NCI-H1105 (cell line): ENCODE results near the gene P3H2.

ENCODE experiments used
- DNase-seq: peaks from one replicate; lab custom pipeline; 2025; lab: John Stamatoyannopoulos, UW

Gene P3H2

GRCh38 chr3:190124067-190124466, 3.4 kb upstream of the P3H2 start:
- DNase-seq, result no peak

GRCh38 chr3:190122198-190122771, 1.6 kb upstream of the P3H2 start:
- no peak for DNase-seq

DNA sequence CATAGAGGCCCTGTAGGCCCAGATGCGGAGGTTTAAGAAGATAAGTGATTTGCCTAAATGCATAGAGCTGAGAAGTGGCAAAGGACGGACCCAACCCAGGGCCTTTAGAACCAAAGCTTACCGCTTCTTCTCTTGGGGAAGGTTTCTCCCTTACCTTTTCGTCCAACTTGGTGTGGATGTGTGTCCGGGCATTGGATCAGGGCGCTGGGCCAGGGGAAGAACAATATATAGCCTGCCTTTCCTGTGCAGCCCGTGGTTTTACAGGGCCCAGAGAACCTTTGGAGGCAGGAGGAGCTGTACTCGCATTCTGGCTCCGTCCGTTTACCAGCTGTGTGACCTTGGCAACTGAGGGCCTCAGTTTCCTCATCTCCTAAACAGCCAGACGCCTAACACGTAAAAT, 686 bp upstream of the P3H2 start:
- DNase-seq, result no peak

- DNase-seq, result no peak
Observed at GRCh38 chr3:190121061-190121377, 322 bp upstream of the P3H2 start.

DNA sequence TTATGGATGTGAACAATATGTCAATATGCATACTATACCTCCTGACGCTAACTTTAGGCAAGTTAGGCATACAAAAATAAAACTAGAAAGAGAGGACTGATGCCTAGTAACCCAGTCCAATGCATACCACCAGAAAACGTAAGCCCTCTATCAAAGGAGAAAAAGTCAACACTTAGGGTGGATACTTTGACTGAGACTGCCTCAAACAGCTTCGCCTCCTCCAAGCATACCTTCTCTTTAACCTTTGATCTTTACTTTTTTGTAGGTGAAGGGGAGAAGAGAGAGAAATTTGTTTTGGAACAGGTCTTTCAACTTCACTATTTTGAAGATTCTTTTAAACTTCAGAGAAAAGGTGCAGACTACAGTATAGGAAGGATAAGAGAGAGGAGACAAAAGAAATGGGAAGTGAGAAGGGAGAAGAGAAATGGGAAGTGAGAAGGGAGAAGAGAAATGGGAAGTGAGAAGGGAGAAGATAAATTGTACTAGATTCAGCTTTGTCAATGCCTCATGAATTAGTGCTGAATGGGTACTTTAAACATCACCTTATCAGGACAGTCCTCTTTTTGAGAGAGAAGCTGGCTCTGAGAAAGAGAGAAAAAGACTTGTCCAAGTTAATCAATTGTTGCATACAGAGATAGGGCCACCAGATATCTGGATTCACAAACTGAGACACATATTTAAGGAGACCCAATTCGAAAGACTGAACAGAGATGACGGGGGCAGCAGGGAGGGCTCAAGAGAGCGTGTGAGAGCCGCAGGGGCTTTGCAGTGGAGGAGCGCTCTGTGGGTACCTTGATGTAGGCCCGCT, 1.0 kb downstream of the P3H2 start:
- DNase-seq, result no peak

GRCh38 chr3:190118438-190118837, 2.3 kb downstream of the P3H2 start:
- no peak for DNase-seq

DNA sequence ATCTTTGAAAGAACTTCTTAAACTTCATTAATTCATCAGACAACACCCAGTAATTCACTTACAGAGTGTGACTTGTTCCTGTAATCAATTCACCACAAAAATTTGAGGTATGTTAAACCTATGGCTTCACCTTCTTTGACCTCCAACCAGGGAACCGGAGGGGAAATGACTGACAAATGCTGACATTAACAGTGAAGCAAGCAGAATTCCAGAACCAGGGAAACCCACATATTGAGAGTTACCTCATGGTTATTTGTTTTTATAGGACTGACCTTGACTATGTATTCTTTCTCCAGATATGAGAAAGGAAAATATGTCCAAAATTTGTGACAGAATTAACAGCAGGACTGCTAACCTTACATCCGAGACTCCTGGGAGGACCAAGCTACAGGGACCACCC, 2.7 kb downstream of the P3H2 start:
- DNase-seq, result no peak

DNA sequence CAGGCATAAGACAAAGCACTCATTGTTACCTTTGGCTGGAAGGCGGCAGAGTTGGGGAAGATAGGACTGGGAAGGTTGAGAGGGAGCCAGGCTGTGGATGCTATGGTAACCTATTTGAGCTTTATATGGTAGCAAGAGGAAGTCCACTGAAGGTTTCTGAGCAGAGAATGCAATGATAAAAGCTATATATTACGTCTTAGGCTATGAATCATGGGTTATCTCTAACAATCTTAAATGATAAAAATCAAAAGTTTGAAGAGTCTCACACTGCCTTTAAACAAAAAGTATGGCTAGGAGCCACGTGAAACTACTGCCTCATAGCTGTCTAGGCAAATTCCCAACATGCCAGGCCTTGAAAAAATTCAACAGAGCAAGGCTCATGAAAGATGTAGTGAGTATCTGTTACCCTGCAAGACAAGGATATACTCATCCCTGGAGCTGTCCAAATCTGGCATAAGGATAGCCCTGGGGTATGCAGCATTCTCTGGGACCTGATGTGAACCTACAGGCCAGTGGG, 4.1 kb downstream of the P3H2 start:
- DNase-seq, result no peak

- no peak for DNase-seq
Observed at GRCh38 chr3:190110826-190111225, 9.9 kb downstream of the P3H2 start.

GRCh38 chr3:190109441-190109840, 11.3 kb downstream of the P3H2 start:
- DNase-seq, result no peak

DNA sequence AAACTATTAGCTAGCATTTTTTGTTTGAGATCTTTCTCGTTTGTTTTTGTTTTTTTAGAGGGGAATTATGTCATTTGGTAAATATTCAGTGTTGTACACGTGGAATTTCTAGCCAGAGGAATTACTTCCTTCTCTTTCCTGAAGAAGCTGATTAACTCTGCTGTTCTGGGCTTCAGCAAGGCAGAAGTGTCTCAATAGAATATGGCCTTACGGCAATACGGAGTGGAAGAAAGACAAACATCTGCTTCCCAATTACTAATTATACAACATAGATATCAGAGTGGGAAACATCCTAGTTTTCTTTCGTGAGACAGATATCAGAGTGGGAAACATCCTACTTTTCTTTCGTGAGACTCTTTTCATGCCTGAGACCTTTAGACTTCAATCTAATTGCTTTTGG, 11.9 kb downstream of the P3H2 start:
- no peak for DNase-seq

GRCh38 chr3:190105876-190106275, 14.8 kb downstream of the P3H2 start:
- DNase-seq, result no peak

DNA sequence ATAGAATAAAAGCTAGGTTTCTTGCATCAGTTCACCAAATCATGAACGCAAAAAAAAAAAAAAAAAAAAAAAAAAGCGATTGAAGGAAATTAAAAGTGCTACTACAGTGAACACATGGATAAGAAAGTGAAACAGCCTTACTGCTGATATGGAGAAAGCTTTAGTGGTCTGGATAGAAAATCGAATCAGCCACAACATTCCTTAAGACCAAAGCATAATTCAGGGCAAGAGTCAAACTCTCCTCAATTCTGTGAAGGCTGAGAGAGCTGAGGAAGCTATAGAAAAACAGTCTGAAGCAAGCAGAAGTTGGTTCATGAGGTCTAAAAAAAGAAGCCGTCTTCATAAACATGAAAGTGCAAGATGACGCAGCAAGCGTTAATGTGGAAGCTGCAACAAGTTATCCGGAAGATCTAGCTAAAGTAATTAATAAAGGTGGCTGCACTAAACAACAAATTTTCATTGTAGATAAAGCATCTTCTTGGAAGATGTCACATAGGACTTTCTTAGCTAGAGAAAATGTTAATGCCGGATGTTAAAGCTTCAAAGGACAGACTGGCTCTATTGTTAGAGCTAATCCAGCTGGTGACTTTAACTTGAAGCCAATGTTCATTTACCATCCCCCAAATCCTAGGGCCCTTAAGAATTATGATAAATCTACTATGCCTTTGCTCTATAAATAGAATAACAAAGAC, 19.2 kb downstream of the P3H2 start:
- no peak for DNase-seq

GRCh38 chr3:190099099-190099498, 21.6 kb downstream of the P3H2 start:
- no peak for DNase-seq

- no peak for DNase-seq
Observed at GRCh38 chr3:190097617-190098016, 23.1 kb downstream of the P3H2 start.

GRCh38 chr3:190097025-190097424, 23.7 kb downstream of the P3H2 start:
- DNase-seq, result no peak

GRCh38 chr3:190096345-190096744, 24.4 kb downstream of the P3H2 start:
- DNase-seq, result no peak

- no peak for DNase-seq
Observed at GRCh38 chr3:190094160-190094718, 26.5 kb downstream of the P3H2 start.

DNA sequence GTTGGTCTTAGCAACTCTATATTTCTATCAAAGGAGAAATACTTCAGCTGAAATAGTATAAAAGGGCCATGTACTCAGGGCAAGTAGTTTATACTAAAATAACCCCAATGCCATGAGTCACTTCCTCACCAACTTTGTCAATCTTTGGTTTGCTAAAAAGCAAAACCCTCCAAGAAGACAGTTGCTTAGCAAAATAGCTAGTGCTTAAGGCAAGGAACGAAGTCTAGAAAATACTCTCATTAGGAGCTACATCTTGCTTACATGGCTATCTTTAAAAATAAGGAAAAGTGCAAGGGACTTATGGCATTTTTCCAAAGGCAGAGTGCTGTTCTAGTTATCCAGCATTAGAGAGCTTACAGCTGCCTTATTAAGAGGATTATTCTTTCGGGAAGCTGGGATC, 28.4 kb downstream of the P3H2 start:
- DNase-seq, result no peak

DNA sequence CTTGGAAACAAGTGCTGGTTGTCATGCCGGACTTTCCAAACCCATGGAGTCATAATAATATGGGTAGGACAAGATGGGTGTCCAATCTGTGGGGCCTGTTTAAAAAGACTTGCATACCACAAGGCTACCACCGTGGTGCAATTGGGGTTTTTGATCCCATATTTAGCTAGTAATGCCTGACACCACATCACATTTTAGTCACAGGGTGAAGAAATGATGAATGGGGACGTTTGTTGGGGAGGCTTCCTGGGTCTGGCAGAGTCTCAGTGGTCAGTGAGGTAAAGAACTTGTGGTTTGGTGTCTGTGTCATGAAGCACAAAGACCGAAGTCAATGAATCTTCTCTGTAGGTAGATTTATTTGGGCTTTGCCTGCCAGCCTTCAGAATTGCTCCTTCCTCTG, 31.0 kb downstream of the P3H2 start:
- DNase-seq, result no peak

GRCh38 chr3:190088890-190089289, 31.8 kb downstream of the P3H2 start:
- DNase-seq, result no peak

DNA sequence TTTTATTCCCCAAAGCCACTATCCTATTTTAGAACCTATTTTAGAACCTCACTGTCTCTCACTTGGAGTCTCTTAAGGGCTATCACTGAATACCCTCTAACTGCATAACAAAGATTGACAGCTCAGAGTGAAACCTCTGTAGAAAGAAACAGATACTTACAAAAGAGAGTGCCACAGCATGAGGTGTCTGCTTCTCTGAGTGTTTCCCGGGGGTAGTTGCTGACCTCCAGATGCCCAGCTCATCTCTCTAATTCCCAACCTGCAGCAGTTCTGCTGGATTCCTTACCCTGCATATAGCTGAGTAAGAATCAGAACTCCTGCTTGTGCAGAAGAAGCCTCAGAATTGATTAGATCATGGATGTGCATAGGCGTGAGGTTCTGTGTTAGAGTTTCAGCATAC, 34.5 kb downstream of the P3H2 start:
- DNase-seq, result no peak

DNA sequence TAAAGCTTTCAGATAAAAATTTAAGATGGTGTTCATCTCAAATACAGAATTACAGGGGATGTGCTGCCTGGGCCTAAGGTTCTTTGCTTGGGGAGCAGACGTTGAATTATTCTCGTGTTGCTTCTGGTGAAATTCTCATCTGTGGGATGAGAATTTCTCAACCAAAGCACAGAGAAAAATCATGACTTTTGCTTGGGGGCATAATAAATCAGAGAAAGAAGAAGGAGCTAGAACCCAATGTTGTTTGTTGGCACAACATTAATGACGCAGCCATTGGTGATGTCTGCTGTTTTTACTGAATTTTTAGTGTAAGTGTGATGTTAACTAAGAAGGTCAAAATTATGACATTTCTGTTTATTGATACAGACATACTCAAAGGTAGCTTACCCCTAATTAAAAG, 35.7 kb downstream of the P3H2 start:
- no peak for DNase-seq
